ENCODE measurements around the gene KCNK15.

DNA sequence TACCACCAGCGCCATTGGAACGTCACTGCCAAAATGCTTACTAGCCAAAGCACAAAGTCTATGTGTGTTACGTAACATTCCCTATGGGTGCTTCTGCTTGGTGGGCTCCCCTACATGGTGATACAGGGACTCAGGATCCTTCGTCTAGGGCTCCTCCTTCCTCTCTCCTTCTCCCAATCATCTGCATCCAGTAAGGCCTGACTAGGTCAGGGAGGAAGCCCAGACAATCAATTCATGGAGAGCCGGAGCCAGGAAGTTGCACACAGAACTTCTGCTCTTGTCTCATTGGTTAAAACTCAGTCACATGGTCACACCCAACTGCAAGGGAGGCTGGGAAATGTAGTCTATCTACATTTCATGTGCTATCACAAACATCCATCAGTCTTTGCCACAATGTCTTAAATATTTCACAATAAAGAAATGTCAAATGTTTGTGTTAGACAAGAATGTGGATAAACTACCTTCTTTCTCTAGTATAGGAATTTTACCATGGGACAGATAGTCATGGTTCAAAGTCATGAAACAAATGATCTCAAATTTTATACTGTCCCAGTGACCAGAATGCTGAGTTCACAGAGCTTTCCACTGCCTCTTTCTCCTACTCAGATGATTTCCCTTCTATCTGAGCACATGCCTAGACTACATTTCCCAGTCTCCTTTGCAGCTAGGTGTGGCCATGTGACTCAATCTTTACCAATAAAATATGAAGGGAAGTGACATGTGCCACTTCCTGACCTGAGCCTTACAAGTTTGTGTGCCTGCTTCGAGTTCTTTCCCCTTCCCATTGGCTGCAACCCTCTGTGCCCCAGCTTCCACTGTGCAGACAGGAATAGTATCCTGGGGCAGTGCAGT is 9.3 kb upstream of the KCNK15 start:
- TF ChIP-seq EZH2 (IDR thresholded peaks at IDR 0.05; ENCODE audit: low read length, unreplicated experiment) (no peak), EZH2phosphoT487 (IDR thresholded peaks at IDR 0.05; ENCODE audit: borderline replicate concordance, low read length) (no peak)
- TF ChIP-seq, protein P1, sequence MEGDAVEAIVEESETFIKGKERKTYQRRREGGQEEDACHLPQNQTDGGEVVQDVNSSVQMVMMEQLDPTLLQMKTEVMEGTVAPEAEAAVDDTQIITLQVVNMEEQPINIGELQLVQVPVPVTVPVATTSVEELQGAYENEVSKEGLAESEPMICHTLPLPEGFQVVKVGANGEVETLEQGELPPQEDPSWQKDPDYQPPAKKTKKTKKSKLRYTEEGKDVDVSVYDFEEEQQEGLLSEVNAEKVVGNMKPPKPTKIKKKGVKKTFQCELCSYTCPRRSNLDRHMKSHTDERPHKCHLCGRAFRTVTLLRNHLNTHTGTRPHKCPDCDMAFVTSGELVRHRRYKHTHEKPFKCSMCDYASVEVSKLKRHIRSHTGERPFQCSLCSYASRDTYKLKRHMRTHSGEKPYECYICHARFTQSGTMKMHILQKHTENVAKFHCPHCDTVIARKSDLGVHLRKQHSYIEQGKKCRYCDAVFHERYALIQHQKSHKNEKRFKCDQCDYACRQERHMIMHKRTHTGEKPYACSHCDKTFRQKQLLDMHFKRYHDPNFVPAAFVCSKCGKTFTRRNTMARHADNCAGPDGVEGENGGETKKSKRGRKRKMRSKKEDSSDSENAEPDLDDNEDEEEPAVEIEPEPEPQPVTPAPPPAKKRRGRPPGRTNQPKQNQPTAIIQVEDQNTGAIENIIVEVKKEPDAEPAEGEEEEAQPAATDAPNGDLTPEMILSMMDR (conservative IDR thresholded peaks at IDR 0.05; ENCODE audit: low read depth, low read length): no peak
